Measurements from ENCODE around the gene PPP2R2C. TPM values are rescaled to one million over a fixed set of nuclear protein-coding genes. Genes with fewer than 3 reads are reported as not detected.

Gene PPP2R2C
- total and polyA plus RNA-seq, 9 of the 15 experiments (the other 6 are each of a cell fraction or from before 2014, with no cell fraction given) = 0.04 to 0.06 TPM; not detected in 7

- TF ChIP-seq ETS2 (tag; IDR thresholded peaks at IDR 0.05; ENCODE audit: borderline replicate concordance, poor library complexity, severe bottlenecking) (no peak), ARID2 (IDR thresholded peaks at IDR 0.05) (no peak), ZKSCAN8 (CRISPR knock-in tag; IDR thresholded peaks at IDR 0.05) (no peak), NFIC (IDR thresholded peaks at IDR 0.05) (no peak), GTF2E2 (tag; IDR thresholded peaks at IDR 0.05) (no peak), RFX1 (IDR thresholded peaks at IDR 0.05) (no peak), MBD1 (CRISPR knock-in tag; IDR thresholded peaks at IDR 0.05) (no peak), HNRNPLL (IDR thresholded peaks at IDR 0.05; ENCODE audit: low read depth, low read length, poor library complexity, severe bottlenecking) (no peak)
Observed at GRCh38 chr4:6367371-6367851, 105.0 kb downstream of the PPP2R2C start (continued).

- 0% methylated on average over 5 of the region's 5 CpGs for WGBS (ENCODE audit: insufficient coverage, low coverage, missing lambda C conversion rate)
- no peaks in the 10 kb centered on the region; the same call in 1 of the 2 replicates for H4K20me1 ChIP-seq (replicated peaks; ENCODE audit: control insufficient read depth, insufficient read depth, low read length)
- no peak overlapping the region for H3K27ac ChIP-seq (ENCODE audit: extremely low read depth, low read depth, low read length)
- H2AFZ ChIP-seq (ENCODE audit: low read depth, low read length) = no peak overlapping the region
- no peak for DNase-seq (ENCODE audit: extremely low read depth in 1 of 4, low spot score in 3 of 4)
- no peak overlapping the region for H3K4me2 ChIP-seq (ENCODE audit: insufficient read depth, low read length)
- no peaks in the 10 kb centered on the region for H3K79me2 ChIP-seq (ENCODE audit: control insufficient read depth, insufficient read depth, low read length)
- no peak for FAIRE-seq
- intact Hi-C loops (cut with micrococcal nuclease) (no loop called here), in situ Hi-C loops (cut with MboI) (no loop called here)
- no peak for ATAC-seq
- H3K9ac ChIP-seq (ENCODE audit: insufficient read depth in 1 of 2, low read depth in 2 of 2, low read length in 2 of 2) = no peak overlapping the region
- ChIA-PET POLR2A (interaction anchor here (0.7 kb wide), 1 partner anchor 335 kb away, joined by 3 read pairs; no protein-coding TSS in a partner anchor), CTCF (ENCODE audit: low intra/inter-chr PET ratio) (no interaction called here)
- H3K4me3 ChIP-seq = no peak overlapping the region
- no peaks in the 10 kb centered on the region for H3K36me3 ChIP-seq (ENCODE audit: control insufficient read depth, insufficient read depth, low read length)
- H3K9me1 ChIP-seq (ENCODE audit: control insufficient read depth, insufficient read depth, low read length) = peaks cover 5% of the 10 kb centered on the region
- no peaks in the 10 kb centered on the region; a peak in 1 of 5 replicates for H3K4me1 ChIP-seq (replicated peaks in 1 of 2; ENCODE audit: control insufficient read depth in 2 of 2, insufficient read depth in 2 of 2, low read length in 2 of 2)
- BruUV-seq (replicated peaks) = no TSS peak
- H3K27me3 ChIP-seq (ENCODE audit: control insufficient read depth in 2 of 2, insufficient read depth in 2 of 2, low read length in 2 of 2) = peaks cover 16 to 66% of the 10 kb centered on the region in 2 experiments; a peak in 4 of 5 replicates
- H3K9me3 ChIP-seq (replicated peaks; ENCODE audit: control insufficient read depth, insufficient read depth, low read depth, low read length) = no peaks in the 10 kb centered on the region
- TF ChIP-seq SMARCE1 (IDR thresholded peaks at IDR 0.05) (no peak), SLC30A9 (CRISPR knock-in tag; IDR thresholded peaks at IDR 0.05) (no peak), ZNF41 (CRISPR knock-in tag; conservative IDR thresholded peaks at IDR 0.05) (no peak), CTBP1 (IDR thresholded peaks at IDR 0.05; ENCODE audit: borderline replicate concordance) (no peak), ZNF785 (CRISPR knock-in tag; IDR thresholded peaks at IDR 0.05) (no peak), FOXM1 (IDR thresholded peaks at IDR 0.05; ENCODE audit: low read depth) (no peak), FOXM1 (CRISPR knock-in tag; IDR thresholded peaks at IDR 0.05; ENCODE audit: low read depth) (no peak), ZFX (CRISPR knock-in tag; IDR thresholded peaks at IDR 0.05) (no peak), ZNF224 (CRISPR knock-in tag; IDR thresholded peaks at IDR 0.05) (no peak), PKNOX1 (IDR thresholded peaks at IDR 0.05) (no peak), ZSCAN32 (CRISPR knock-in tag; IDR thresholded peaks at IDR 0.05) (no peak), FIP1L1 (IDR thresholded peaks at IDR 0.05; ENCODE audit: low read depth, low read length, poor library complexity, severe bottlenecking) (no peak), ZNF175 (CRISPR knock-in tag; IDR thresholded peaks at IDR 0.05; ENCODE audit: low read depth) (no peak), ZFP30 (CRISPR knock-in tag; IDR thresholded peaks at IDR 0.05; ENCODE audit: borderline replicate concordance) (no peak)
Observed at GRCh38 chr4:6366581-6366980, 105.8 kb downstream of the PPP2R2C start.
